ENCODE results near the gene EGR1. TPM values are rescaled to one million over a fixed set of nuclear protein-coding genes. Genes with fewer than 3 reads are reported as not detected.
"Not testable (repeated sequence)": the region's sequence is repeated elsewhere in the genome, so short reads cannot be mapped to it uniquely, and the experiment has no call there.

EGR1 gene
- total RNA-seq, 4 donors from 2014 or later: 12.0 to 37.3 (median 15.6) TPM

GRCh38 chr5:138506370-138507306 lies 41.4 kb downstream of the EGR1 start:
- no peaks in the 10 kb centered on the region for H3K27me3 ChIP-seq
- peaks cover 3 to 40% (median 10%) of the 10 kb centered on the region in 3 donors for H3K4me1 ChIP-seq
- no peaks in the 10 kb centered on the region for H3K9me3 ChIP-seq
- TF ChIP-seq POLR2A (IDR thresholded peaks at IDR 0.05) (no peak), EP300 (IDR thresholded peaks at IDR 0.05) (no peak), CTCF (IDR thresholded peaks at IDR 0.05) (no peak), POLR2AphosphoS5 (IDR thresholded peaks at IDR 0.05) (no peak)
- WGBS, 2 donors (ENCODE audit: low coverage in 1 of 2): 76 to 90% methylated on average over 5 to 9 of the region's 10 CpGs
- no peak overlapping the region for H3K4me3 ChIP-seq
- no peak for ATAC-seq
- H3K36me3 ChIP-seq: peaks cover 5 to 60% of the 10 kb centered on the region in 2 donors
- no peak overlapping the region for H3K27ac ChIP-seq

- not testable (repeated sequence) for H3K27me3 ChIP-seq, H3K27ac ChIP-seq, ATAC-seq, H3K9me3 ChIP-seq, H3K4me3 ChIP-seq
- 80 to 82% methylated on average over 6 to 8 of the region's 8 CpGs for WGBS, 2 donors (ENCODE audit: low coverage in 1 of 2)
- peaks cover 5 to 67% of the 10 kb centered on the region in 2 donors for H3K36me3 ChIP-seq
- H3K4me1 ChIP-seq: peaks cover 3 to 32% (median 10%) of the 10 kb centered on the region in 3 donors
These were observed 42.2 kb downstream of the EGR1 start for GRCh38 chr5:138507485-138507884.

GRCh38 chr5:138508958-138509357 lies 43.7 kb downstream of the EGR1 start:
- no peak overlapping the region for H3K27ac ChIP-seq
- TF ChIP-seq POLR2A (IDR thresholded peaks at IDR 0.05): no peak
- TF ChIP-seq EP300 (IDR thresholded peaks at IDR 0.05): no peak
- no peak for TF ChIP-seq POLR2AphosphoS5 (IDR thresholded peaks at IDR 0.05)
- TF ChIP-seq CTCF (IDR thresholded peaks at IDR 0.05): no peak
- no peaks in the 10 kb centered on the region for H3K27me3 ChIP-seq
- ATAC-seq: no peak
- no peak overlapping the region for H3K4me3 ChIP-seq
- H3K4me1 ChIP-seq: peaks cover 3 to 17% (median 5%) of the 10 kb centered on the region in 3 donors
- peaks cover 9 to 81% of the 10 kb centered on the region in 2 donors for H3K36me3 ChIP-seq
- WGBS, 2 donors (ENCODE audit: low coverage in 1 of 2): 13 to 70% methylated on average over 2 to 3 of the region's 3 CpGs
- H3K9me3 ChIP-seq: no peaks in the 10 kb centered on the region

GRCh38 chr5:138514021-138514420 lies 48.7 kb downstream of the EGR1 start:
- peaks cover 9 to 94% of the 10 kb centered on the region in 2 donors for H3K36me3 ChIP-seq
- H3K4me3 ChIP-seq: no peak overlapping the region
- 75 to 100% methylated on average over 1 of the region's 1 CpG for WGBS, 2 donors (ENCODE audit: low coverage in 1 of 2)
- H3K27ac ChIP-seq: no peak overlapping the region
- no peaks in the 10 kb centered on the region for H3K4me1 ChIP-seq
- H3K27me3 ChIP-seq: no peaks in the 10 kb centered on the region
- H3K9me3 ChIP-seq: no peaks in the 10 kb centered on the region
- TF ChIP-seq CTCF (IDR thresholded peaks at IDR 0.05) (no peak), POLR2AphosphoS5 (IDR thresholded peaks at IDR 0.05) (no peak), POLR2A (IDR thresholded peaks at IDR 0.05) (no peak), EP300 (IDR thresholded peaks at IDR 0.05) (no peak)
- ATAC-seq: no peak

GRCh38 chr5:138515556-138516245 lies 50.4 kb downstream of the EGR1 start:
- no peak for ATAC-seq
- 76 to 80% methylated on average over 3 of the region's 3 CpGs for WGBS, 2 donors (ENCODE audit: low coverage in 1 of 2)
- TF ChIP-seq EP300 (IDR thresholded peaks at IDR 0.05): no peak
- no peak for TF ChIP-seq CTCF (IDR thresholded peaks at IDR 0.05)
- TF ChIP-seq POLR2A (IDR thresholded peaks at IDR 0.05): no peak
- no peak for TF ChIP-seq POLR2AphosphoS5 (IDR thresholded peaks at IDR 0.05)

More at GRCh38 chr5:138515556-138516245, 50.4 kb downstream of the EGR1 start:
- H3K27ac ChIP-seq: no peak overlapping the region
- H3K36me3 ChIP-seq: peaks cover 9 to 77% of the 10 kb centered on the region in 2 donors
- H3K4me1 ChIP-seq: peaks cover 0 to 5% (median 0%) of the 10 kb centered on the region in 3 donors
- no peak overlapping the region for H3K4me3 ChIP-seq
- H3K9me3 ChIP-seq: no peaks in the 10 kb centered on the region
- no peaks in the 10 kb centered on the region for H3K27me3 ChIP-seq
